GM18951 (cell line): ENCODE results near the gene KY.

ENCODE experiments used
- POLR2A ChIP-seq: IDR thresholded peaks from 4 replicates; pipeline ENCODE4 v1.6.1; 2011; ENCODE audit warnings: mild to moderate bottlenecking; ENCODE audit not compliant: insufficient read length, insufficient read depth; ENCODE audit errors: extremely low read depth
- in situ Hi-C: fragments of 300-500 bp; cut with MboI; formaldehyde crosslinking; loops from one replicate; pipeline ENCODE4 v1.12.0; 2022; ENCODE audit warnings: low sequenced_read_pairs, mixed read lengths, inconsistent platforms; ENCODE audit not compliant: unreplicated experiment

KY gene

GRCh38 chr3:134663721-134664456 lies 13.1 kb upstream of the KY start:
- no peak for TF ChIP-seq POLR2A
- in situ Hi-C loops = no loop called here

GRCh38 chr3:134660046-134660441 lies 9.2 kb upstream of the KY start:
- in situ Hi-C loops = no loop called here
- TF ChIP-seq POLR2A = no peak

- TF ChIP-seq POLR2A = no peak
- in situ Hi-C loops = no loop called here
Measured at GRCh38 chr3:134659391-134660045, 8.7 kb upstream of the KY start.

GRCh38 chr3:134658555-134658954 lies 7.7 kb upstream of the KY start:
- no peak for TF ChIP-seq POLR2A
- in situ Hi-C loops = no loop called here

- in situ Hi-C loops = no loop called here
- no peak for TF ChIP-seq POLR2A
Measured at GRCh38 chr3:134656211-134656800, 5.5 kb upstream of the KY start.

GRCh38 chr3:134655706-134656105 lies 4.9 kb upstream of the KY start:
- TF ChIP-seq POLR2A = no peak
- in situ Hi-C loops = no loop called here

- in situ Hi-C loops = no loop called here
- no peak for TF ChIP-seq POLR2A
Measured at GRCh38 chr3:134654031-134654430, 3.2 kb upstream of the KY start.

- TF ChIP-seq POLR2A = no peak
- in situ Hi-C loops = no loop called here
Measured at GRCh38 chr3:134652886-134653630, 2.2 kb upstream of the KY start.

GRCh38 chr3:134652409-134652831 lies 1.6 kb upstream of the KY start:
- in situ Hi-C loops = no loop called here
- TF ChIP-seq POLR2A = no peak

GRCh38 chr3:134651347-134652041 lies 672 bp upstream of the KY start:
- in situ Hi-C loops = no loop called here
- TF ChIP-seq POLR2A = no peak

- no peak for TF ChIP-seq POLR2A
- in situ Hi-C loops = no loop called here
Measured at GRCh38 chr3:134649106-134649705, 1.6 kb downstream of the KY start.
